ELF-1 (cell line): Measurements from ENCODE around the gene HIC2.
"Not testable (repeated sequence)": the region's sequence is repeated elsewhere in the genome, so short reads cannot be mapped to it uniquely, and the experiment has no call there.

Experiments used
- DNase-seq: peaks from one replicate; pipeline ENCODE4 v3.0.0-alpha.2; 2016; ENCODE audit warnings: low read depth, low spot score

Gene HIC2

GRCh38 chr22:21434378-21435233, 17.4 kb downstream of the HIC2 start:
- not testable (repeated sequence) for DNase-seq

DNA sequence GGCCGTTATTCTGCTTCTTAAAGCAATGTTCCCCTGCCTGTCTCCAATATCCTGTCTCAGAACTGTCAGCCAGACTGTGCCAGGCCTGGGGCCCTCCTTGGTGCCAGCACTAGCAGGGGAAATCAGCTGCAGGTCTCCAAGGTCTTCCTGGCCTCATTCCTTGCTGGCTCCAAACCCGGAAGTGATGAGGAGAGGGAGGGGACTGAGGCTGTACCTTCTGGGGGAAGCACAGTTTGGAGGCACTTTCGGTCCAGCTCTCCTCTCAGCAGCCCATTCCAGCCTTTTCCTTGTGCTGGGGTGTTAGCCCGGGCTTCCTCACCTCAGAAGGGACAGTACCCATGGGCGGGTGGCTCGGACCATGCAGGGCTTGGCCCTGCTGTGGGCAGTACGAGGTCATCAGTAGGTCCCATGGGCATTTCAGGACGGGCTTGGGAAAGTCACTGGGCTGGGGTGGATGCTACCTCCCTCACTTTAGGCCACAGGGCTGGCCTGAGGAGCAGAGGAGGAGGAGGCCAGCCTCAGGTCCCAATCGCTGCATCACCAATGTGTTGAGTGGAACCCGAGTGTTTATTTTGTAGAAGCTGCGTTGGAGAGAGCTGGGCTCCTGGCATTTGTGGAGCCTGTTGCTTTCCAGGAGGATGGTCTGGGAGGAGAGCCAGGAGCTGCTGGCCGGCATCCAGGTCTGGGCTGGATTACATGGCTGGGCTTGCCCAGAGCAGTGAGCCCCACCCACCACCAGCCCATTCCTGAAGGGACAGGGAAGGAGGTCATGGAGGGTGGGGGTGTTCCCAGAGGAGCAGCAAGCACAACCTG, 19.0 kb downstream of the HIC2 start:
- DNase-seq = not testable (repeated sequence)

DNA sequence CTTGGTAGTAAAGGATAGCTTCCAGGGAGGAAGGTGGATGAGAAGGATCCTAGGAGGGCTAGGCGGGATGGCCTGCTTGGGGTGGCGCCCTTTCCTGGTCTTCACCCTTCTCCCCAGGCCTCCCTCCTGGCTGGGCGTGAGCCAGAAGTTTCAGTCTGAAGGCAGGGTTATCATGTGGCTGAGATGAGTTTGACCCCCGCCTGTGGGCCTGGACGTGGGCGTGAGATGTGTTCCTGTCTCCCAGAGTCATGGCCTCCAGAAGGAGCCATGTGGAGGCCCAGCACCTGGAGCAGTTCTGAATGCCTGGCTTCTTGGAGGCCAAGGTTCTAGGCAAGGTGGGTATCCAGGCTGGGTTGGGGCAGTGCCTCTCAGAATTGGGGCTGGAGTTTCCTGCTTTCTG, 20.8 kb downstream of the HIC2 start:
- not testable (repeated sequence) for DNase-seq

GRCh38 chr22:21440018-21440636, 23.0 kb downstream of the HIC2 start:
- DNase-seq = not testable (repeated sequence)

DNA sequence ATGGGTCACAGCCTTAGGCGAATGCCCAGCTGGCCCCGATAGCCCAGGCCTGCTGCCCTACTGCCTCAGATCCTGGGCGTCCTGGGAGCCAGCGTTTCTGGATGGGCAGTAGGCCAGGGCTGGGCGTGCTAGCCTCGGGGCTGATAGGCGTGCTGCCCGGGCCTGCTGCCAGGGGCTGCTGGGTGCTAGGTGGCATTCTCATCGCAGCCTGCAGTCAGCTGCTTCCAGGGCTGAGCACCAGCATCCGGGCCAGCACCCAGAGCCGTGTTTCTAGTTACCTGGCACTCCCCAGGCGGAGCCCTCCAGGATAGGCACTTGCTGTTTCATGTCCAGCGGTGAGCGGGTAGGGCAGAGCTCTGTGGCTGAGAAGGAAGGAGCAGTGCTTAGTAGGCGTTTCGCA, 23.5 kb downstream of the HIC2 start:
- not testable (repeated sequence) for DNase-seq

GRCh38 chr22:21441170-21441569, 24.0 kb downstream of the HIC2 start:
- not testable (repeated sequence) for DNase-seq

GRCh38 chr22:21442123-21442522, 25.0 kb downstream of the HIC2 start:
- DNase-seq = not testable (repeated sequence)

DNA sequence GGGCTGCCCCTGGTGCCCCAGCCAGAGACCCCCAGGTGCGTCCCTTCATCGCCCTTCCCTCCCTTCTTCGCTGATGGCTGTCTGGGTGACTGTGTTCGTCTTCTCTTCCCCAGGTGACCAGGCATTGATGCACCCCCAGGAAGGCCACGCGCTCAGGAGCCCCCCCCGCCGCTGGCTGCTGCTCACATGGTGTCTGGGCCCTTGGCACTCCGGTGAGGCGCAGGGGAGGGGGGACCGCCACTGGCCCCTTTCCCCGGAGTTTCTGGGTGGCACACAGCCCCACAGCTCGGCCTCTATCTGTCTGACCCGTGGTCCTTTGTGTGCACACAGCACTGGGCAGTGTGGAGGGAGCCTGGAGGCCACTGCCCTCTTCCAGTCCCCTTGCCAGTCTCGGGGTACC, 25.5 kb downstream of the HIC2 start:
- not testable (repeated sequence) for DNase-seq

DNA sequence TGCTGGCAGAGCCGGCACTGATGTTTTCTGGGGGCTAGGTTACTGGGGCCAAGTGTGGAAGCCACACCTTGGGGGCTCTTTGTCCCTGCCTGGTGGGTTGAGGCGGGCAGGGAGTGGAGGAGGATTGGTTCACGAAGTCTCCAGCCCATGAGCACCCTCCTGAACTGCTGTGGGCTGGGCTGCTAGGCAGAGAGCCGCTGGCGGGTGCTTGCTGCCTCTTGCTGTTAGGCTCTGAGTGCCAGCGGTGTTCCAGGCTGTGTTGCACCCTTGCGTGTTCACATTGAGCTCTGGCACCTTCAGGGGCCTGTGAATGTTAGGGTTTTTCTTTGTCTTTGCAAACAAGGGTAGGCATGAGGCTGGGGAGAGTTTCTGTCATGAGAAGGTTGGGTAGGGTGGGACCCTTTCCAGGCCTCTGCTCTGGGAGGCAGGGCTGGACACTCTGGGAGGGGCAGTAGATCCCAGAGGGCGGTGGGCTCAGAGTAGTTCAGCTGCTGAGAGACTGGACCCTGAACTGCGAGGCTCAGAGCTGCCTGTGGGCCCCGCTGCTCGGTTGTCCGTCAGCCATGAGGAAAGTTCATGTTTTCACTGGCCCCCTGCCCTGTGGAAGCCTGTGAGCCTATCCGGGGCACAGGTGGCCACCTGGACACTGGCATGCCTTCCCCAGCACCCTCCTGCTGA, 26.0 kb downstream of the HIC2 start:
- no peak for DNase-seq

DNA sequence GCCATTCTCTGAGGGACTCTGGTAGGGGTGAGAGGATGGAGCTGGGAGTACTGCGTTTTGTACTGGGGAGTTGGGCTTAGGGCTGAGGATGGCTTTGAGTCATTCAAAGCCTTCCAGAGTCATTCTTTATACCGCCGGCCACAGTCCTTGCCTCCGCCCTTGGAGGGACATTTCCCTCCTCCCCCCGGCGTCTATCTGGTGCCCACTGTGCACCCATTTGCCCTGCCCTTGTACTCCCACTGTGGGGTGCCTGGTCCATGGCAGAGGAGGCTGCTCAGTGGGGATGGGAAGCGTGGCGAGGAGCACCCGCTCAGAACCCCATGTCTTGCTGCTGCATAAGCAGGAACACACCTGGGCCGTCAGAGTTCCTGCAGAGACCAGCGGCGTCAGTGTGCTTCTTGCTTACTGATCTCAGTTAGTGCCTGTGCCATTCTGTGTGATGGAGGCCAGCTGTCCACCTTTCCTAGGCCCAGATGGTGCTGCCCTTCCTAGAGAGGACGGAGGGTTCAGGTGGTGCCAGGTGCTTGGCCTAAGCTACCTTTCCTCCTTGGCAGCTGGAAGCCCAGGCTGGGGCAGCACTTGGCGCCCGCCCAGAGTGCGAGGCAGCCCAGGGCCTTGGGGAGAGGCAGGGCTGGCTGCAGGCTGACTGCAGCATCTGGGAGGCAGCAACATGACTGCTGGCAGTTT, 26.7 kb downstream of the HIC2 start:
- no peak for DNase-seq

- no peak for DNase-seq
Measured at GRCh38 chr22:21444701-21445436, 27.7 kb downstream of the HIC2 start.

DNA sequence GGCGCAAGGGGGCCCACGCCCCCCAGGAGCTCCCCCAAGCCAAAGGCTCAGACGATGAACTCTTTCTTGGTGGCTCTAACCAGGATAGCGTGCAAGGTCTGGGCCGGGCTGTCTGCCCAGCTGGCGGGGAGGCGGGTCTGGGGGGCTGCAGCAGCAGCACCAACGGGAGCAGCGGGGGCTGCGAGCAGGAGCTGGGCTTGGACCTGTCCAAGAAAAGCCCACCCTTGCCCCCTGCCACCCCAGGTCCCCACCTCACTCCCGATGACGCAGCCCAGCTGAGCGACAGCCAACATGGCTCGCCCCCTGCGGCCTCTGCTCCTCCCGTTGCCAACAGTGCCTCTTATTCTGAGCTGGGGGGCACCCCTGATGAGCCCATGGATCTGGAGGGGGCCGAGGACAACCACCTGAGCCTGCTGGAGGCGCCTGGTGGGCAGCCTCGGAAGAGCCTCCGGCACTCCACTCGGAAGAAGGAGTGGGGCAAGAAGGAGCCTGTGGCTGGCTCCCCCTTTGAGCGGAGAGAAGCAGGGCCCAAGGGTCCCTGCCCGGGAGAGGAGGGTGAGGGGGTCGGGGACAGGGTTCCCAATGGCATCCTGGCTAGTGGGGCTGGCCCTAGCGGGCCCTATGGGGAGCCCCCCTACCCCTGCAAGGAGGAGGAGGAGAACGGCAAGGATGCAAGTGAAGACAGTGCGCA, 28.4 kb downstream of the HIC2 start:
- no peak for DNase-seq

- DNase-seq = no peak
Measured at GRCh38 chr22:21446128-21446826, 29.1 kb downstream of the HIC2 start.

- no peak for DNase-seq
Measured at GRCh38 chr22:21446827-21447690, 29.9 kb downstream of the HIC2 start.

- peak; percentile 51 for DNase-seq
Measured at GRCh38 chr22:21447694-21448402, 30.7 kb downstream of the HIC2 start.

DNA sequence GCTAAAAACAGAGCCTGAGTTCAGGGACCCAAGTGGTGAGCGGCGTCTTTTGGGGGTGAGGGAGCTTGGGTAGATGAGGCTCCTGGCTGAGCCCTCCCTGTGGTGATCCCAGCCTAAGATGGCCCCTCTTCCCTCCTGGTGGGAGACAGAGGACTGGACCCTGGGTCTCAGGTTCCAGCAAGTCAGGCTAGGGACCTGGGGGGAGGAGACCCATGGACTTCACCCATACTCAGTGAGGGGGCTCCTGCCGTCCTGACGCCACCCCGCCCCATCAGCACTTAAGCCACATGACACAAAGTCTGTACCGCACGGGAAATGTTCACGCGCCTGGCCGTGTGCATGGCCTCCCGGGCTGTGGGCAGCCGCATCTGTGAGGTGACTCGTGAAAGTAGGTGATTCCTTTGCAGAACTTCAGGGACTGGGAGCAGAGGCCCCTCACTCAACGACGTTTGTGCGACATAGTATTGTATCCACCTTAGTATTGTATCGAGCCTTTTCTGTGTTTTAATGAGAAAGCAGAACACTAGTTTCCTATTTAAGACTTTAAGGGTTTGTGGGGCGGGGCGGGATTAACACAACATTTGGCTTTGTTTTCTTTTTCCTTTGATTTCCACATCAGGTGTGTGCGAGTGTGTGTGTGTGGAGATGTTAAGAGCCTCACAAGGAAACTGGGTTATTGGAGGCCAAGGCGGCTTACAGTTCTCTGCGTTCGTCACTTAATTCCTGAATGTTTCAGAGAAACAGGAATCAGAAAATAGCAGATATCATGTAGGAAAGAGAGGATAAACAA, 31.7 kb downstream of the HIC2 start:
- no peak for DNase-seq
